Ureter (tissue), 1 donor: ENCODE data around the gene NTM. TPM values are rescaled to one million over a fixed set of nuclear protein-coding genes. Genes with fewer than 3 reads are reported as not detected.

Experiments used
- DNase-seq: peaks from one replicate; pipeline ENCODE4 v3.0.0-alpha.2; 2020; ENCODE audit warnings: low spot score
- total RNA-seq: library from RNA; stranded (reverse); gene quantifications from one replicate; pipeline ENCODE4 v1.2.4, GENCODE V29; 2023
- donor health status: DM: yes; HTN: yes; CAD: no.

The NTM gene
- total RNA-seq, 1 donor from 2014 or later, result 9.9 TPM

DNA sequence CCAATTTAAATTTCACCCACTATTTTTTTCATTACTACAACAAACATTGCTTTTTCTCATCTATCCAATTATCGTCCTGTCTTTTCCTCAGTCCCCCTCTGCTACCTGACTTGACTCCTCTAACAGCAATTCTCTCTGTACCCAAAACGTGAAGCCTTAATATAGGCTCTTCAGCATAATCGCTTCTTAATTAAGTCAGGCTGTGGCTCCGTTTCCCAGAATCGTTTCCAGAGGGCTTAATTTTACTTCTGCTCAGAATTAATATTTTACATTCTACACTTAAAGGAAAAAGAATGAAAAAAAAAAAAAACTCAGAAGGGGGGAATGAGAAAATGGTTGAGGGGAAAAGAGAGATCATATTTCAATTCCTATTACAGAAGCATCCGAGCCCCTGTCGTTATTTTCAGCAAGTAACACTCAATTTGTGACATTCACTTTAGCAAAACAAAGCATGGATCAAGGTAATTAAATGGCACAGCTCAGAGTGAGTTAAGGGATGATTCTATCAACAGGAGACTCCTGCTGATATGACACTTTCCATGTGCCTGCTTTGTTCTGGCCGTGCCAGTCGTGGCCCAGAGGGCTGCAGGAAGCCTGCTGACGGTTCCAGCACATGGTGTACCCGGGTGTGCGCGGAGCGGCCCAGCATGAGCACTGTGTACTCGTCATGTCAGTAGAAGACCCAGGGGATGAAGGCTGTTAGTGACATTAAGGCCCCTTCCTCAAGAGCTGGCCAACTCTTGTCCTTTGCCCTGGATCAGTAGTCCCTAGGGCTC is 272.5 kb downstream of the NTM start:
- no peak for DNase-seq

DNA sequence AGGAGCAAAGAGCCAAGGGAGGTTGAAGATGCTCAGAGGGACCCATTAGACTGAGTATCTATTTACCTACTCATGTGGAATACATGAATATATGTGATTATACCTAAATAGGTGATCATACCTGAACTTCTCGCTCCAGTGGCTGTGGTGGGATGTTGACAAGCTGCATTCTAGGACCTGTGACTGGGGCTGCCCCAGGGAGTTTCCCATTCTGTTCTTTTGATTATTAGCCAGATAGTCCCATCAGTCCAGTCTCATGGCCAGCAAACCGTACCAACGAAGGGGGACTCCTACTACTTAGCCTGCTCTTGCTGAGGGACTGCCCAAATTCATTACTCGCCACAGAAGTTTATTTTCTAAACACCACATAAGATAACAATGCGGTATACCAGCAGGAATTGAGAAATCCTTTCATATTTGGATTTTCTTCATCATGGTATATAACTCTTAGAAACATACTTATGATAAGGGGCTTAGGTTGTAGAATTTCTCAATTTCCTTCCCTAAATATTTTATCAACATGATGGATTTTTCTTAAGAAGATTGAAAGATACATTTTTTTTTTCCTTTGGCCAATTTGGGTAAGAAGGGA is 273.9 kb downstream of the NTM start:
- no peak for DNase-seq

DNA sequence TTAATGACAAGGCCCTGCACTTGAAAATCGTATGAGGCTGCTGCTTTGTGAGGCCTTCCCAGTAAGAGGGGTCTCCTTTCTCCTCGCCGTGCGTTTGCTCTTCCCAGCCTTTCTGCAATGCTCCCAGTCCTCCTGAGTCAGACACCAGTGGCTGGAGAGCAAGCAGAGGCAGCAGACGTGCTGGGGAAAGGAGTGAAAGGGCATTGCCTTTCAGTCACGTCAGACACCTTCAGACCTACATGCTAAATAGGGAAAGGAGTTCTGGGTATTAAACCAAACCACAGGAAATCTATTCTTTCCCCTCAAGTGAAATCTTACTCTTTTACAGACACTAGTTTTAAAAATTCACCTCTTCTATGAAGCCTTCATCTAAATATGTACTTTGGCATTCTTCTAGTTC is 274.8 kb downstream of the NTM start:
- no peak for DNase-seq

DNA sequence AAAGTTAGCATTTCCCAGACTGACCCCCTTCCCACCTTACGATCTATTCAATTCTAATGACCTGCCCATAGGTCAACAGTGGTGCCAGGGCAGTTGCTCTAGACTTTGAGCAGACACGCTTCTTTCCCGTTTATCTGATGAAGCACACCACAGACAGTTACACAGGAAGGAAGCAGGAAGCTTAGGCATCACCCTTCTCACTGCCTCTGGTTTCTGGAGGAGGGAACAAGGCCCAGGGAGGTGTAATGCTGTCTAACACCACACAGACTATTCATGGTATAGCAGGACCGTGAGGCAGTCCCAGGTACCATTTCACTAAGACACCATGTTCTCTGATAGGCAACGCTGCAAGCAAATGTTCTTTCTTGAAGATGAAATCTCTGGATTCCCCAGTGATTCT is 279.4 kb downstream of the NTM start:
- DNase-seq, result no peak

DNA sequence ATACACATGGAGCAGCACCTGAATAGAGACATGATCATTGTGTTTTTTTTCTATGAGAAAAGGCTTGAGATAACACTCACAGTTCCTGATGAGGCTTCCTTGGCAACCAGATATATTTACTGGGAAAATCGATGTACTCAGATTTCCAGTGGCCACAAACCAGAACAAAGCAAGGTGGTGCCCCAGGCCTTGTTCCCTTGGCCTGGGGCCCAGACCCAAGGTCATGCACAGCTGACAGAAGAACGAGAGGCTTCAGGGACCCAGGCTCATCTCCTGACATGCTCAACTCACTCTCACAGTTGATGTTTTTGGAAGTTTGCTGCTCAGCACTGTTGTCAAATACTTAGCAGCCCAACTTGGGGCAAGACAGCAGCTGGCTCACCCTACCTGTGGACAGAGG is 281.8 kb downstream of the NTM start:
- DNase-seq, result no peak

DNA sequence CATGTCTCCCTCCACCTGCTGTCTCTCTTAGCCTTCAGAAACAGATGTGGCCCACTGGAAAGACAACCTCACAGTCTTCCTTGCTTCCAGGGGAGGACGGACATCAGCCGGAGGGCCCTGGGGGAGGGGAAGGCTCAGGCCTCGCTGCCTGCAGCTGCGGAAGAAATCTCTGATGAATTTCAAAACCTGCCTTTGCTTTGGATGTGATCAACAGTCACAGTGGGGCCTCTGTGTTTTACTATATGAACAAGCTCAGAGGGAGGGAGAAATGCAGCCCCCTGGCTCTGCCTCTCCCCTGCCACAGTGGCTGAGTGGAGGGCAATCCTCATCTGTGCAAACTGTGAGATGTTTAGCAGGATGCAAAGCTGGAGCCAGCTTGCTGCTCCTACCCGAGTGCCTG is 282.8 kb downstream of the NTM start:
- DNase-seq, result no peak

DNA sequence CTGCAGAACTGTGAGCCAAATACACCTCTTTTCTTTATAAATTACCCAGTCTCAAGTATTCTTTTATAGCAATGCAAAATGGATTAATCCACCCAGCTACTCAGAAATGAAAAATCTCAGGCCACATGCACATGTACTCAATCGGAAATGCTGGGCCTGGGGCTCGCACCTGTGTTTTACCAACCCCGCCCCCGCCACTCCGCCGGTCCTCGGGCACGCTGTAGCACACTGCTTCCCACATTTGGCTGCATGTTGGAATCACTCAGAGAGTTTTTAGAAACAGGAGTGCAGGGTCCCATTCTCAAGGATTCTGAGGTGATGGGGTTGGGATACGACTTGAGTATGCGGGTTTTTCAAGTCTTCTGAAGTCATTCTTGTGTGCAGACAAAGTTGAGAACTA is 284.4 kb downstream of the NTM start:
- DNase-seq, result no peak

DNA sequence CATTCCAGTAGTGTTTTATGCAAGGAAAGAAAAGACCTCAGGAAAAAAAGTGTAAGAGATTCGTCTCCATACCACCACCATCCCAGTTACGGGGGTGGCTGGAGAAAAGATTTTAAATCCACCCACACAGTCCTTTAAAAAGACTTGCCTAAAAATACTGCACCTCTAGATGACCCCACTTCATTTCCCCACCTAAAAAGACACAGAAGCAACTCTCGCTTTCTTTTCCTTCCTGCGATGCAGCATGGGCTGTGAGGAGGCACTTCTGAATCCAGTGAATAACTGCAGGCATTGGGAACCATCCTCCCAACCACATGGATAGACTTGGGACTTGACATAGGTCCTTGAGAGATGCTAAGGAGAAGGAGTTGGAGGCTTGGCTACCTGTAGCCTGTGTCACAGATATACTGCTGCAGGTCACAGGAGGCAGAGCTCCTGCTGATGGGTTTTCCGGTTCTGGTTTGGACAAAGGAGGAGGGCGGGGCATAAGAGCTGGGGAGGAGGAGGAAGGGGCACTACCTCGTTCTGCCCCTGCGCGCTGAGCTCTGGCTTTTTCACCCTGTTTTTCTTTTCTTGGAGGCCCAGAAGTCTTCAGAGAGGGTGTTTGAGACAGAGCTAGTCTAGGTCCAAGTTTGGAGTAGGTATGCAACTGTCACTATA is 285.9 kb downstream of the NTM start:
- DNase-seq, result no peak

DNA sequence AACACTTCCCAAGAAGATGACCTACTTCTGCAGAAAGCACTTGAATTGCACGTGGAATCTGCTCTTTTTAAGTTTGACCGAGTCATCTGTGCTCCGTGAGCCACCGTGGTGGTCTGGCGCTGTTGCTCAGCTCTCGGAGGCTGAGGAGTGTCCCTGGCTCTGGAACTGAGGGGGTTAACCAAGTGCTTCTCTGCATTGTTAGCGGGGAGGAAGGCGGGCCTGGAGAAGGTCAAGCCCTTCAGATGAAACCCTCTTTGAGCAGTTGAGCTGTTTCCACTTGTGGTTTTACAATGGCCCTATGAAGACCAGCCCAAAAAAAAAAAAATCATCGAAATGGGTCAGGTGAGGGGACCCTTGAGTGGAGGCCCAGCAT is 286.4 kb downstream of the NTM start:
- DNase-seq, result no peak

DNA sequence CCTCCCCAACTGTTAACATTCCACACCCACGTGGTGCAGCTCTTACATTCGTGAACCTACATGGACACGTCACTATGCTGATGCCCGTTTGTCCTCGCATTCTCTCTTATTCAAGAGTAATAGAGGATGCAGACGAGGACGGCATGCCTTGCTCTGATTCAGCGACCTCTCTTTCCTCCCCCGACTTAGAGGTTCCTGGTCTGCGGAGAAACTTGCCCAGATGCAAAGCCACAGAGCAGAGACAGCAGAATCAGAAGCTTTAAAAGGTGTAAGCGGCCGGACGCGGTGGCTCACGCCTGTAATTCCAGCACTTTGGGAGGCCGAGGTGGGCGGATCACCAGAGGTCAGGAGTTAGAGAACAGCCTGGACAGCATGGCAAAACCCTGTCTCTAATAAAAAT is 288.0 kb downstream of the NTM start:
- DNase-seq, result no peak

DNA sequence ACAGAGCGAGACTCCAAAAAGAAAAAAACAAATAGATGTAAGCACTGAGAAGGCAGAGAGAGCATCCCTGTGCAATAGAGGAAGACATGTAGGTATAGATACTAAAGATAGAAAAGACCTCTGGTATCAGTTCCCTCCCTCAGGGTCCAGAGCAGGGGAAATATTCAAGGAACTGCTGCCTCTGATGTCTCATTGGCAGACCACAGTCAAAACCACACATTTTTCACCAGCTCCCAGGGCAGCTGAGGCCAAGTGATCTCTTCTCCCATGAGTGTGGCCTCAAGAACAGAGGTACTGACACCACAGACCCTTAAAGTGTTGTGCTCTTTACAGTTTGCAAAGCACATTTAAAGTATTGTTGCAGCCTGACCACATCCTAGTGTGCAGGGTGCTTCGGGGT is 288.5 kb downstream of the NTM start:
- DNase-seq, result no peak

DNA sequence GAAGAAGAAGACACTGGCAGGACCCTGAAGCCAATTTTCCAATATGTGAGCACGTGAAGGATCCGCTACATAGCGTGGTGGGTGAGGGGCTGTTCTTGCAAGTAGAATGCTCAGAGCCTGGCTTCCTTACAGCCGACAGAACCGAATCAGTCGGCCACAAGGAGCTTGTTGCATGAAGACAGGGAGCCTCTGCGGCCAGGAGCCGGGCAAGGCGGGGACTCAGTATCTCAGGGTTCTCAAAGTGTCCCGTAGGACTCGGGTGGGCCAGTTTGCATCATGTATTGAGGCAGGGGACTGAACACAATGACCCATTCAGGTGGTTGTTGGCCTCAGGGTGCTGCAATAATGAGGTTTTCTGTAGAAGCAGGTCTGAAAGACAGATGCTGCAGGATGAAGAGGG is 289.5 kb downstream of the NTM start:
- DNase-seq, result no peak

DNA sequence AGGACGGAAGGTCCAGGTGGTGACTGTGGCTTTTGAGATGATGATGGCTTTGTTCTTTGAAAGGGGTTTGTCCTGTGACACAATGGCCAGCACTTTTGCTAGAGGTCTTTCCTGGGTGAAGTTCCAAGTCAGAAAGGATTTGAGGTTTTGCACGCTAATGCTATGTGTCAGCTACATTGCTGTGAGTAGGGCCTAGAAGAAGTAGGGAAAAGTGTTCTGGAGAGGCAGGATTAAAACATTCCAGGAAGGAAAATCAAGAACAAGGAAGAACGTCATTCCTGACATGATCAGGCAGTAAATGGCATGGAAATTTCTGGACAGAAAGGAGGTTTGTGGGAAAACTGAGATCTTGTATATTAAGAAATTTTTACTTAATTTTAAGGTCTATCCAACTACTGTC is 290.7 kb downstream of the NTM start:
- DNase-seq, result no peak

DNA sequence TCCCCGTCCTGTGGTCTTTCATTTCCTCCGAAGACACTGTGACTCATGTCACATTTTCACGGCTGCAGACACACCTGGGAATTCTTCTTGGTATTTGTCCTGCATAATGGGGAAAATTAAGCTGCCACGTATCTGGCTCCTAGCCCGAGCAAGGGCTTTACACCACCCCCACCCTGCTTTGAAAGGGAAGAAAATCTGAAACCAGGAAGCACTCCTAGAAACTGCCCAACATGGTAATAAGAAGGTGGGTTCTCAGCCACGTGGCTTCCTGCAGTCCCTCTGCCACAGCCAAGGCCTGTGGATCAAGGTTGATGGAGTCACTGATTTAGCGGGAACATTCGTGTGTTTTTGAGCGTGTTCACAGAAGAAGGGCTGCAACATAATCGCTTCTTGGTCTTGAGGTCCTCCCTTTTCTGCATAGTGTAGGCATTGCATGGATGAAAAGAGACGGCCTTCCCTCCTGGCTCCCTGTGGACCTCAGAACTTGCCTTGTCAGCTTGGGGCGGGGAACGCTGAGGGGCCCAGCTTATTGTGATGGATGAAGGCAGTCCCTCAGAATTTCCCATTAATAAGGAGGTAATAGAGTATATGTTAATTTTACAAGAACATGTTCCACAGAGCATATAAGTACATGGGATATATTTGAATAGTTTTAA is 292.0 kb downstream of the NTM start:
- DNase-seq, result no peak

DNA sequence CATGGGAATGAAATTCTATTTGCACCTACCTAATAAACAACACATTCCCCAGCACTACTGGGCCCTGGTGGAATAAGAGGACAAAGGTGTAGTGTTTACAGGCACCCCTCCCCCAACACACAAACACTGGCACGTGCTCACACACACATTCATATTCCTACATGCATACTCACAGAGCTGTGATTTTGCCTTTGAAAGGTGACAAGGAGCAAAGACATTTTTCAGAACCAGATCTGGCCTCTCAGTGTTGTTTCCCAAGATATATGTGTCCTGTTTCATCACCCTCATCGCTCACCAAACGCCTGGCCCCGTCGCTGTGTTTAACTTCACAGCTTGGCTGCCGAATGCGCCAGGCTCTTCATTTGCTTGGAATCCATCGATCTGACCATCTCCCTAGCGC is 292.6 kb downstream of the NTM start:
- DNase-seq, result no peak

DNA sequence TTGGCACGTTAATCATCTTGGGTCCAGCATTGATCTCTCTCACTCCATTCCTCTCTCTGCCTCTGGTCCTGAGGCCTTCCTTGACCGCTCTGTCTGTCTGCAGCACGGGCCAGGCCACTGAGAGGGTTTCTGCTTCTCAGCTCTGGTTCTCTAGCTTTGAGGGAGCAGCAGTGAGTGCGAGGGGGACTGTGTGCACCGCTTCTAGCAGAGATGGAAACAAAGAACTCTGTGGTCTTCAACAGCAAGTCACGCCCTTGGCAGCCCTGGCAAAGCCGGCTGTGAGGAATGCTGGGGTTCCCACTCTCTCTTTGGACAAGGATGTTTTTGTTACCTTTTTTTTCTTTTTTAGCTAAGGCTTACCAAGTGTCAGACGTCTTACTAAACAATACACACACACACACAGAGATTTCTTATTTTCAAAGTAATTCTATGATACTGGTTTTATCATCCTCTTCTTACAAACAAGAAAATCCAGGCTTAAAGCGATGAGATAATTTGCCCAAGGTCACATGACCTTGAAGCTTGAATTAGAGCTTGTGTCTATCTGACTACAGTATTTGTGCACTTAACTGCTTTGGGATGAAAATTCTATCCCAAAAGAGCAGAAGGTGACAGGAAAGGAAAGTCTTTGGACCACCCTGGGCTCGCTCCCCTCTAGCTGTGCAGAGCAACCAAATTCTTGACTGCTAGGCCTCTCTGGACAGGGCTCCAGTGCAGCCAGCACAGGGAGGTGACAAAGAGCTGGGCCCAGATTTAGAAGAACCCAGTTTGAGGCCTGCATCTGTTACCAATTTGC is 293.2 kb downstream of the NTM start:
- no peak for DNase-seq

DNA sequence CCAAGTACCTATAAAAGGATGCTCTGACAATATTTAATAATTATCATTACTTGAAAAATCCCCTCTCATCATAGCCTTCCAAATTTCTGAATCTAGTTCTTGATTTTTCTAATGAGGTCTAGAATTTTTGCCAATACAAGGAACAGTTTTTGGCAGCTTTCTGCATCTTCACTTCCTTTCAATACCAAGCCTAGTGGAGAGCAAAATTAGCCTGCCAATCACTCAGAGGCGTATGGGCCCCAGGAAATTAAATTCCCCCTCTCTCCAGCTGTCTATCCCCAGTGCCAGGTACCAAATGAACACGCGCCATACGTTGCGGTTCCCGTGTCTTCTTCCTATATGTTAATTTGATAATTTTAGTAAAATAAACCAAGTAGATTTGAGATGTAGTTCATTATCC is 293.9 kb downstream of the NTM start:
- DNase-seq, result no peak

DNA sequence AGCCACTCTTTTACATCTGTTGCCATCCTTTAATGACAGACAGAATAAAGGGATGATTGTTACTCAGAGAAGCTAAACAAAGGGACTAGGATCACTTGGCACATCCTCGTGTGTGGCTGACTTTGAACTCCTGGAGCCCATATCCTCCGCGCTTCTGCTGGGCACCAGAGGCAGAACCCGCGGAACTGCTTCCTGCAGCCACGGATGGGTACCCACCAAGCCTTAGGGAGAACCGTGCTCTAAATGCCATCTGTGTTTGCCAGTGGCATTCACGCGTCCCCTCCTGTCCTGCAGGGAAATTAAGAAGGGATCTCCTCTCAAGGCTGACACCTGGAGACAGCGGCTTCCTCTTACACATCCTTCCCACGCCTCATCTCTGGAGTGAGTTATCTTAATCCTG is 294.4 kb downstream of the NTM start:
- no peak for DNase-seq

DNA sequence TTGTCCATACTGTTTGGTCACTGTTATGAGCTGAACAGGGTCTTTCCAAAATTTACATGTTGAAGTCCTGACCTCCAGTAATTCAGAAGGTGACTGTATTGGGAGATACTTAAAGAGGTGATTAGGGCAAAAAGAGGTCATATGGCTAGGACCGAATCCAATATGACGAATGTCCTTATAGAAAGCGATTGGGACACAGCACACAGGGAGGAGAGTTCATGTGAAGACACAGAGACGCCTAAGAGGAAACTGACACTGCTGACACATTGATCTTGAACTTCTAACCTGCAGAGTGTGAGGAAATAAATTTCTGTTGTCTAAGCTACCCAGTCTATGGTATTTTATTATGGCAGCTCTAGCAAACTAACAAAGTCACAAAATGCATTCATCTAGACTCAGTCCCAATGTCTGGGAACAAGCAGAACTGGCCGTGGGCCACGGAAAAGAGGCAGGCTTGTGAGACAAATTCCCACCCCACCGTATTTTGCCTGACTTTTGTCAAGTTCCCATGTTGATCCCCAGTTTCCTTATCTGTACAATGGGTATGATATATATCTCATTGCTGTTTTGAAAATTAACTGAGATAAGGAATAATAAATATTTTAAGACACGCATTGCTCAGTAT is 295.0 kb downstream of the NTM start:
- DNase-seq, result no peak

DNA sequence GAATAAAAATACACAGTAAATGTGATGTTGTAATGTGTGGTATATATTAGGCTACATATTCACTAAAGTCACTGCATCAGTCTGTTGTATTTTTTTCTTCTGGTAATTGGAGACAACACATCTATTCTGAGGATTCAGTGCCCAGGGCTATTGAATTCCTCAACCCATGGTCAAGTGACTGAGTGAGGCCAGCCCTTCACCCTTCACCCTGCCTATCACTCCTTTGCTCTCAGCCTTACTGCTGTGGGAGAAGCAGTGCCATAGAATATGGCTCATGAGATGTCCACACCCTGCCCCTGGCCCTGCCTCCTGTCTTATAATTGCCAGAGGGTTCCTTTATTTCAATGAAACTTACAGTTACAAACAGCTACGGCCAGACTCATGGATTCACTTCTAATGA is 295.6 kb downstream of the NTM start:
- DNase-seq, result no peak

DNA sequence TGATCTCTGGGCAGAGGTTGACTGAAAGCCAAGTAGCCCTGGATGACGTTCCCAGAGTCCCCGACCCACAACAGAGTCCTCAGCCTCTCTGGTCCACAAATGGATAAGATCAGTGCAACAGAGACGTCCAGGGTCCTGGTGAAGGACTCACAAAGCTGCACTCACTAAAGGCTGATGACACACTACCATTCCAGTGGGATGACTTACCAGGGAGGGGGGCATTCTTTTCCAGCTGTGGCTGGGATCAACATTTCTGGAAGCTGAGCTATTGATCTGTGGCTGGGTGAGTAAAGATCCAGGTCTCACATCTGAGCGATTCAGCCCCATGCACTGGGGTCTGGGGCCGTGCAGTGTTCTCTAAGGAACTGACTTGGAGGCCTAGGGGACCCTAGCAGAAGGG is 296.2 kb downstream of the NTM start:
- DNase-seq, result no peak

DNA sequence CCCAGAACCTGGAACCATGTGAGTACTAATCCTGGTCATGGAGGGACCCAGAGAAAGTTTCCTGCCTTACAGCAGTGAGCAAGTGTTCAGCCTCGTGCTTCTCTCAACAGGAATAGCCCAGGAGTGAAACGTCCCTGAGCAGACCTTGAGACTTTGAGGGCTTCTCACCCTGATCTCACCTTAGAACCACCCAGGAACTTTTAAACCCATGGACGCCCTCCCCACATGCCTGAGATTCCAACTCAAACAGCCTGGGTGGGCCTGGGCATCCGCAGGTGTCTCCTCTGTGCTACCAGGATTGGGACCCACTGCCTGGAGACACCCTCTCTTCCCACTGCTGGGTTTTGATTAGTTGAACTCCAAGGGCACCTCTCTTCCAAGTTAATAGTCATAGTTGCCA is 297.2 kb downstream of the NTM start:
- DNase-seq, result no peak
